ENCODE data around the gene ARHGAP23.

Gene ARHGAP23

DNA sequence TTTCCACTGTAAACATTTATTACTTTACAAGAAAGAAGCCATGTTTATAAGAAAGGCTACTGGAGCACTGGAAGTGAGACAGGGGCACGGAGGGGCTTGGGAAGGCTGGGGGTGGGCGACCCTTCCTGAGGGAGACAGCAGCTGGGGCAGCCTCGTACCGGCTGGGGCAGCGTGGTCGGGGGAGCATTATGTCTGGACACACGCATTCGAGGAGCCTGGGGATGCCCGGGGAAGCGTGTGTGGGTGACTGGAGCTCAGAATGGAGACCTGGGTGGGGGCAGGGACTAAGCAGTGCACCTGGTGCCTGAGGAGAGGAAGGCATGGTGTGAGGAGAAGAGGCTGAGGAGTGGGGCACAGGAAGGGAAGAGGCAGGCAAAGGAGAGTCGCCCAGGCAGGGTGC is 113.0 kb downstream of the ARHGAP23 start:
- H3K4me3 ChIP-seq (ENCODE audit: low read depth, low read length): no peak overlapping the region
- POLR2A ChIA-PET: no interaction called here
- no peak for DNase-seq (ENCODE audit: low read depth, low spot score)
- TF ChIP-seq, protein P1, sequence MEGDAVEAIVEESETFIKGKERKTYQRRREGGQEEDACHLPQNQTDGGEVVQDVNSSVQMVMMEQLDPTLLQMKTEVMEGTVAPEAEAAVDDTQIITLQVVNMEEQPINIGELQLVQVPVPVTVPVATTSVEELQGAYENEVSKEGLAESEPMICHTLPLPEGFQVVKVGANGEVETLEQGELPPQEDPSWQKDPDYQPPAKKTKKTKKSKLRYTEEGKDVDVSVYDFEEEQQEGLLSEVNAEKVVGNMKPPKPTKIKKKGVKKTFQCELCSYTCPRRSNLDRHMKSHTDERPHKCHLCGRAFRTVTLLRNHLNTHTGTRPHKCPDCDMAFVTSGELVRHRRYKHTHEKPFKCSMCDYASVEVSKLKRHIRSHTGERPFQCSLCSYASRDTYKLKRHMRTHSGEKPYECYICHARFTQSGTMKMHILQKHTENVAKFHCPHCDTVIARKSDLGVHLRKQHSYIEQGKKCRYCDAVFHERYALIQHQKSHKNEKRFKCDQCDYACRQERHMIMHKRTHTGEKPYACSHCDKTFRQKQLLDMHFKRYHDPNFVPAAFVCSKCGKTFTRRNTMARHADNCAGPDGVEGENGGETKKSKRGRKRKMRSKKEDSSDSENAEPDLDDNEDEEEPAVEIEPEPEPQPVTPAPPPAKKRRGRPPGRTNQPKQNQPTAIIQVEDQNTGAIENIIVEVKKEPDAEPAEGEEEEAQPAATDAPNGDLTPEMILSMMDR (IDR thresholded peaks at IDR 0.05; ENCODE audit: insufficient read depth, low read length, missing control alignments): no peak
- CTCF ChIA-PET: interaction anchor here (18.9 kb wide), 1 partner anchor 14 kb away, joined by 202 read pairs; no protein-coding TSS in a partner anchor

DNA sequence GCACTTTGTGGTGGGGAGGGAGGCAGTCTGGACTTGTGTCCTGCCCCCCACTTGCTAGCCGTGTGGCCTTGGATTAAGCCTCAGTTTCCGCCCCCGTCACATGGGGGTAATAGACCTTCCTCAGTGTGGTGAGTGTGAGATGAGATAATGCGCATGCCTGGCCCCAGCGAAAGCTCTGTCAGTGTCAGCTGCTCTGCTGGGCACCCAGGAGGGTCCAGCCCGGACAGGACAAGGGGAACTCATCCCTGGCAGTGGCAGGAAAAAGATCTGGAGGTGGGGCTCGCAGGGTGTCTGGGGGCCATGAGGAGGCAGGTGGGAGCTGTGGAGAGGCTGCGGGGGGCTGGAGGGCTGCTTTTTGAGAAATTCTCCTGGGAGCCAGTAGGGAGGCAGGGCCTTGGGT is 114.0 kb downstream of the ARHGAP23 start:
- H3K4me3 ChIP-seq (ENCODE audit: low read depth, low read length): no peak overlapping the region
- no peak for DNase-seq (ENCODE audit: low read depth, low spot score)
- TF ChIP-seq, protein P1 (IDR thresholded peaks at IDR 0.05; ENCODE audit: insufficient read depth, low read length, missing control alignments): no peak
- ChIA-PET POLR2A (no interaction called here), CTCF (interaction anchor here (1.0 to 18.9 kb wide), 2 partner anchors 13 to 60 kb away, joined by 3 to 202 read pairs; no protein-coding TSS in a partner anchor)

DNA sequence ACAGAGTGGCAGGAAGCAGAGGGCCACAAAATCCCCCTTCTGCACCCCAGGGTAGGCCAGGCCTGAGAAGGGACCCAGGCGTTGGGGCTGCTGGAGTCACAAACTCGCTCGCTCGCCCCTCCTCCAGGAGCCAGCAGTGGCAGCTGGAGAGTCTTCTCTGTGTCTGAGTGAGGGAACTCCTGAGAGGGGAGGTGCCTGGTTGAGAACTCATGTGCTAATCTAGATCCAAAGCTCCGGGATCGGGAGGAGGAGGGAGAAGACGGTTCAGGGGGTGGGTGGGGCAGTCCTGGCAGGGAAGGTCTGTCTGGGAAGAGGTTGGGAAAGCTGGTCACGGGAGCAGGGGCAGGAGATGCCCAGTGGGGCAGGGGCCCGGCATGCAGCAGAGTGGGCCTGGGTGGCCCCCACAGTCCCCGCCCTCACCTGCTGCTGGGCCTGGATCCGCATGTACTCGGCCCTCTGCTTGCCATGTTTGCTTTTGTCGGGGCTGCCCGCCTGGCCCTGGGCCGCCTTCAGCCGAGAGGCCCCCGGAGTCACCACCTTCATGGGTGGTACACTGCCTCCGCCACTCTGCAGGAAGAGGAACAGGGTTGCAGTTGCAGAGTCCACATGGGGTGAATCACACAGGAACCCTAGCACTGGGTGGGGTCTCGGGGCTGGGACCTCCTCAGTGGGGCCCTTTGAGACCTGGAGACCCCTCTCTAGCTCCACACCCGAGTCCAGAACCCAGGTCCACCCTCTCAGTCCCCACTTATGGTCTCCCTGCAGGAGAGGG is 115.3 kb downstream of the ARHGAP23 start:
- TF ChIP-seq, protein P1 (IDR thresholded peaks at IDR 0.05; ENCODE audit: insufficient read depth, low read length, missing control alignments): no peak

DNA sequence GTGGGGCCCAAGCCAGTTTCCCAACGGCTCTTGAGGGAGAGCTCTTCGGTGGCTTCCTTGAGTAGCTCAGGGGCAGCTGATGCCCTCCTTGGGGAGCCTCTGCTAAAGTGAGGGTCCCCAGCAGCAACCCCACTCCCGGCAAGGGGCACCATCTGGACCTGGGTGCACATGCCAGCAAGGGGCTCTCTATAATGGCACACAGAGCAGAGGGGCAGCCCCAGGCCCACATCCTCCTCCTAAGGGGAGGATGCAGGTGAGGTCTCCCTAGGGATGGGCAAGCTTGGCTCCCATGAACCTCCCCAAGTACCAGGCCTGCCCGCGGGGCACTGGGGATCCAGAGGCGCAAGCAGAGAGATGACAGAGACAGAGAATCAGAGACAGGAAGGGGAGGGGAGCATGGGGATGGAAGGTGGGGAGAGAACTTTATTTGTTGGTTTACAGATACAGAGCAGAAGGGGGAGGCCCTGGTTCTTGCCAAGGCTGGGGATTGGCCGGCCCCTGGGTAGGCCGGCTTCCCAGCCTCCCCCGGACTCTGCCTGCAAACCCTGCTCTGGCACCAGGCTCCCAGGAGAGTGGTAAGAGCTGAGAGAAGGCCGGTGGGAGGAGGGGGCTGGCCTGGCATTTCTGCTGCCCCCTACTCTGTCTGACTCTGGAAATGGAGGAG is 116.0 kb downstream of the ARHGAP23 start:
- no peak overlapping the region for H3K4me3 ChIP-seq (ENCODE audit: low read depth, low read length)
- TF ChIP-seq, protein P1 (IDR thresholded peaks at IDR 0.05; ENCODE audit: insufficient read depth, low read length, missing control alignments): no peak
- no peak for DNase-seq (ENCODE audit: low read depth, low spot score)
- POLR2A ChIA-PET: no interaction called here
- CTCF ChIA-PET: interaction anchor here (1.7 to 18.9 kb wide), 2 partner anchors 10 to 11 kb away, joined by 5 to 202 read pairs; no protein-coding TSS in a partner anchor

More for the DNA sequence above, 115.3 kb downstream of the ARHGAP23 start:
- DNase-seq (ENCODE audit: low read depth, low spot score): no peak
- CTCF ChIA-PET: interaction anchor here (1.0 to 18.9 kb wide), 3 partner anchors 9 to 32 kb away, joined by 4 to 202 read pairs (median 5); no protein-coding TSS in a partner anchor
- H3K4me3 ChIP-seq (ENCODE audit: low read depth, low read length): no peak overlapping the region
- POLR2A ChIA-PET: no interaction called here

DNA sequence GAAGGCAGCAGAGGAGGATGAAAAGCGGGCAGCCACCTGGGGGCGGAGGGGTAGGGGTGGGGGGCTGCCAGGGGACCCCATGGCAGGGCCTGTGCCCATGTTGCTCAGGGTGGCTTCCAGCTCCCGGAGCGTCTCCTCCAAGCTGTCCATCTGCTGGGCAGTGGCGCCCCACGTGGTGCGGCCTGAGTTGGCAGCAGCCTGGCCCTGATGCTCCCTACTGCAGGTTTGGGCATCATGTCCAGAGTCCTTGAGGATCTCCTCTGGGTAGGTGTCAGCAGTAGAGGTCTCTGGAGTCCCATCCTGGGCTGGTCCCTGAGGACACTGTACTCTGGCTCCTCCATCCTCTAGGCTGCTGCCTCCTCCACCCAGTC is 116.6 kb downstream of the ARHGAP23 start:
- TF ChIP-seq, protein P1 (IDR thresholded peaks at IDR 0.05; ENCODE audit: insufficient read depth, low read length, missing control alignments): no peak
- CTCF ChIA-PET: interaction anchor here (1.5 to 18.9 kb wide), 3 partner anchors 8 to 10 kb away, joined by 3 to 202 read pairs (median 5); no protein-coding TSS in a partner anchor
- no peak for DNase-seq (ENCODE audit: low read depth, low spot score)
- POLR2A ChIA-PET: no interaction called here
- no peak overlapping the region for H3K4me3 ChIP-seq (ENCODE audit: low read depth, low read length)
